Caco-2 (cell line): ENCODE measurements around the gene ACY1. TPM values are rescaled to one million over a fixed set of nuclear protein-coding genes. Genes with fewer than 3 reads are reported as not detected.

ENCODE experiments used
- Bru-seq: library from RNA; stranded (reverse); fragments of 400-500 nt; gene quantifications from one replicate; lab custom pipeline; 2021; lab: Mats Ljungman, UMichigan
- BruChase-seq, 2 experiments: library from RNA; stranded (reverse); fragments of 400-500 nt; gene quantifications; one replicate each; lab custom pipeline; 2021; lab: Mats Ljungman, UMichigan
- BruUV-seq: library from RNA; stranded (reverse); fragments of 400-500 nt; replicated peaks from 2 replicates; lab custom pipeline; 2021; lab: Mats Ljungman, UMichigan
- CTCF ChIA-PET: fragments of 300-600 bp; sonication (Branson Sonifier 250); formaldehyde crosslinking; loops from one replicate; lab custom pipeline; 2022; ENCODE audit warnings: antibody characterized with exemption; lab: Charles Lee
- POLR2A ChIA-PET: fragments of 300-600 bp; sonication (Branson Sonifier 250); formaldehyde crosslinking; loops from one replicate; lab custom pipeline; 2022; ENCODE audit warnings: antibody characterized with exemption; lab: Charles Lee
- DNase-seq, 2 experiments: peaks; one replicate each; pipeline versions ENCODE4 v3.0.0 to v3.0.0-alpha.2; 2020 to 2022
- H3K27me3 ChIP-seq: replicated peaks from 2 replicates; pipeline ENCODE4 v1.6.0; 2011; ENCODE audit warnings: low read length; ENCODE audit not compliant: control insufficient read depth, insufficient read depth
- H3K36me3 ChIP-seq: 2 replicates; pipeline ENCODE4 v1.5.1; 2011; ENCODE audit warnings: low read length; ENCODE audit not compliant: control insufficient read depth, insufficient read depth
- H3K4me1 ChIP-seq: fragments of 250-450 bp; sonication (Bioruptor Pico); 2 replicates; pipeline ENCODE4 v1.5.1; 2020; ENCODE audit warnings: mild to moderate bottlenecking
- H3K4me3 ChIP-seq: 2 replicates; pipeline ENCODE4 v1.5.1; 2011; ENCODE audit warnings: low read depth, mild to moderate bottlenecking, control low read depth, low read length
- H3K9me3 ChIP-seq: fragments of 250-450 bp; sonication (Bioruptor Pico); 2 replicates; pipeline ENCODE4 v1.5.1; 2020; ENCODE audit warnings: mild to moderate bottlenecking, moderate library complexity
- H3K27ac Mint-ChIP-seq: one replicate; pipeline ENCODE4 v1.8.0; 2022; ENCODE audit warnings: mixed read lengths; ENCODE audit not compliant: unreplicated experiment
- H3K27me3 Mint-ChIP-seq: one replicate; pipeline ENCODE4 v1.8.0; 2022; ENCODE audit warnings: mixed read lengths; ENCODE audit not compliant: insufficient read depth, unreplicated experiment
- H3K36me3 Mint-ChIP-seq: one replicate; pipeline ENCODE4 v1.8.0; 2022; ENCODE audit warnings: mild to moderate bottlenecking, mixed read lengths; ENCODE audit not compliant: insufficient read depth, unreplicated experiment
- H3K4me1 Mint-ChIP-seq: one replicate; pipeline ENCODE4 v1.8.0; 2022; ENCODE audit warnings: low read depth, mixed read lengths; ENCODE audit not compliant: unreplicated experiment
- H3K4me3 Mint-ChIP-seq: one replicate; pipeline ENCODE4 v1.8.0; 2022; ENCODE audit warnings: mild to moderate bottlenecking, moderate library complexity, mixed read lengths; ENCODE audit not compliant: unreplicated experiment
- H3K9me3 Mint-ChIP-seq: one replicate; pipeline ENCODE4 v1.8.0; 2022; ENCODE audit warnings: mixed read lengths; ENCODE audit not compliant: unreplicated experiment
- CTCF ChIP-seq, 2 experiments: fragments of 200-600 bp in 1 of 2; IDR thresholded peaks; 1 replicate in 1 of 2; 2 replicates in 1 of 2; pipeline versions ENCODE4 v1.5.1 to v1.8.0; 2011 to 2022; ENCODE audit warnings: antibody characterized with exemption in 1 of 2, control low read depth in 1 of 2, inconsistent platforms in 1 of 2, low read depth in 1 of 2, low read length in 1 of 2, mild to moderate bottlenecking in 1 of 2, moderate library complexity in 1 of 2; ENCODE audit not compliant: insufficient read depth in 1 of 2, severe bottlenecking in 1 of 2, unreplicated experiment in 1 of 2
- intact Hi-C: fragments of 100-400 bp; cut with micrococcal nuclease; formaldehyde crosslinking; loops from one replicate; pipeline ENCODE4 v1.10.0; 2022; ENCODE audit not compliant: unreplicated experiment
- long read RNA-seq: library from polyadenylated mRNA; stranded (forward); transcript quantifications from one replicate; pipeline ENCODE4 v2.0.0, GENCODE V29; 2022
- total RNA-seq: library from RNA; stranded (reverse); gene quantifications from 2 replicates; pipeline ENCODE4 v1.2.3, GENCODE V29; 2022

ACY1 gene
- total RNA-seq (62.4 and 67.9 TPM in 2 replicates), Bru-seq, nascent RNA (percentile 66 among the genes with signal in this experiment), BruChase-seq, experiment 1, labeled RNA remaining after a 2-hour chase (percentile 58 among the genes with signal in this experiment), BruChase-seq, experiment 2, labeled RNA remaining after a 6-hour chase (percentile 73 among the genes with signal in this experiment)
- long read RNA-seq, transcript ACY1-215 (15 exons, 1,684 nt) = major isoform, 111 of 140 reads
- long read RNA-seq, partial matches to known transcripts = 1 of 140 reads
- long read RNA-seq, other reads (novel, unspliced or antisense) = 21 of 140 reads

GRCh38 chr3:51982838-51983577 is at the start of gene ACY1:
Gene ACY1, plus strand, starts transcription at chr3:51983535. Its CDS starts 530 bp downstream, at chr3:51984065.
- Histone ChIP-seq H3K4me1 (peaks cover 46% of the 10 kb centered on the region), H3K27me3 (no peaks in the 10 kb centered on the region), H3K4me3 (peak within 1 kb of the TSS; percentile 46), H3K36me3 (peaks cover 3% of the 10 kb centered on the region), H3K9me3 (no peaks in the 10 kb centered on the region)
- intact Hi-C loops = loop anchor here (1.0 to 2.0 kb wide), 3 partner anchors 9 to 14 kb away; partner anchors contain the start of genes ABHD14B and RPL29
- Mint-ChIP-seq H3K36me3 (peaks cover 19% of the 10 kb centered on the region), H3K4me3 (peak within 1 kb of the TSS; percentile 99), H3K4me1 (peaks cover 15% of the 10 kb centered on the region), H3K27me3 (no peaks in the 10 kb centered on the region), H3K27ac (peak within 1 kb of the TSS; percentile 86), H3K9me3 (no peaks in the 10 kb centered on the region)
- ChIA-PET POLR2A (interaction anchor here (0.5 to 2.1 kb wide), 11 partner anchors 9 to 598 kb away, joined by 3 to 30 read pairs (median 10); partner anchors contain the start of genes ABHD14A, ABHD14B, DUSP7 and MANF), CTCF (interaction anchor here (0.6 to 2.2 kb wide), 15 partner anchors 8 to 655 kb away, joined by 3 to 51 read pairs (median 4); partner anchors contain the start of genes ABHD14A, ABHD14B, DCAF1 and PARP3)
- no TSS peak for BruUV-seq
- DNase-seq = peak; percentile 95 to 96
- TF ChIP-seq CTCF (IDR thresholded peaks at IDR 0.05; ENCODE audit: insufficient read depth in 1 of 2, low read depth in 1 of 2, low read length in 1 of 2, severe bottlenecking in 1 of 2, unreplicated experiment in 1 of 2) = peak in 1 of 2 experiments; percentile 0

- no peaks in the 10 kb centered on the region for H3K27me3 Mint-ChIP-seq
- peaks cover 51% of the 10 kb centered on the region for H3K36me3 Mint-ChIP-seq
- Histone ChIP-seq H3K27me3 (no peaks in the 10 kb centered on the region), H3K4me3 (no peak overlapping the region), H3K36me3 (no peaks in the 10 kb centered on the region; the same call in 1 of the 2 replicates), H3K9me3 (no peaks in the 10 kb centered on the region), H3K4me1 (no peaks in the 10 kb centered on the region)
- CTCF ChIA-PET = no interaction called here
- H3K9me3 Mint-ChIP-seq = no peaks in the 10 kb centered on the region
- intact Hi-C loops = no loop called here
- no peak for TF ChIP-seq CTCF (IDR thresholded peaks at IDR 0.05; ENCODE audit: insufficient read depth in 1 of 2, low read depth in 1 of 2, low read length in 1 of 2, severe bottlenecking in 1 of 2, unreplicated experiment in 1 of 2)
- POLR2A ChIA-PET = no interaction called here
- DNase-seq = no peak
- no peak overlapping the region for H3K27ac Mint-ChIP-seq
- no peak overlapping the region for H3K4me3 Mint-ChIP-seq
- BruUV-seq = no TSS peak
- H3K4me1 Mint-ChIP-seq = no peaks in the 10 kb centered on the region
Measured at GRCh38 chr3:51934139-51934850, 49.0 kb upstream of the ACY1 start.
